Panc1 (cell line): ENCODE results near the gene TBCK. TPM values are rescaled to one million over a fixed set of nuclear protein-coding genes. Genes with fewer than 3 reads are reported as not detected.

Source experiments
- ATAC-seq: fragments of 200-7000 bp; cut with Tn5 transposase; 2 replicates; pipeline ENCODE4 v1.9.1; 2020; ENCODE audit warnings: mild to moderate bottlenecking, moderate library complexity
- BruUV-seq: library from RNA; stranded (reverse); fragments of 400-500 nt; replicated peaks from 2 replicates; lab custom pipeline; 2021; lab: Mats Ljungman, UMichigan
- CTCF ChIA-PET: fragments of 300-600 bp; sonication (Branson Sonifier 250); formaldehyde crosslinking; loops from one replicate; lab custom pipeline; 2022; ENCODE audit warnings: antibody characterized with exemption; lab: Charles Lee
- POLR2A ChIA-PET: fragments of 300-600 bp; sonication (Branson Sonifier 250); formaldehyde crosslinking; loops from one replicate; lab custom pipeline; 2022; ENCODE audit warnings: antibody characterized with exemption; lab: Charles Lee
- DNase-seq: peaks from one replicate; pipeline ENCODE4 v3.0.0-alpha.2; 2010; ENCODE audit warnings: low read depth, low spot score
- H3K27ac ChIP-seq: 2 replicates; pipeline ENCODE4 v1.5.1; 2011; ENCODE audit warnings: mild to moderate bottlenecking, low read length, inconsistent platforms
- H3K27me3 ChIP-seq: fragments of 200-500 bp; sonication (Bioruptor generic); 2 replicates; pipeline ENCODE4 v1.6.0; 2014; ENCODE audit warnings: low read length, inconsistent platforms; ENCODE audit not compliant: control insufficient read depth, insufficient read depth
- H3K36me3 ChIP-seq: fragments of 200-500 bp; sonication (Bioruptor generic); 2 replicates; pipeline ENCODE4 v1.5.1; 2014; ENCODE audit warnings: inconsistent platforms, mild to moderate bottlenecking, low read length, moderate library complexity; ENCODE audit not compliant: control insufficient read depth, insufficient read depth
- H3K4me1 ChIP-seq: 2 replicates; pipeline ENCODE4 v1.5.1; 2011; ENCODE audit warnings: inconsistent platforms, mild to moderate bottlenecking, low read length, moderate library complexity; ENCODE audit not compliant: control insufficient read depth, insufficient read depth
- H3K4me3 ChIP-seq, 2 experiments: 2 replicates each; pipeline ENCODE4 v1.5.1; 2011 to 2012; ENCODE audit warnings: low read depth in 2 of 2, low read length in 2 of 2, mild to moderate bottlenecking in 2 of 2, inconsistent platforms in 1 of 2, moderate library complexity in 1 of 2
- H3K9me3 ChIP-seq: fragments of 200-500 bp; sonication (Bioruptor generic); 2 replicates; pipeline ENCODE4 v1.5.1; 2014; ENCODE audit warnings: low read depth, mild to moderate bottlenecking, inconsistent platforms, low read length, moderate library complexity; ENCODE audit not compliant: control insufficient read depth, insufficient read depth
- POLR2AphosphoS5 ChIP-seq: IDR thresholded peaks from 2 replicates; pipeline ENCODE4 v1.6.1; 2012; ENCODE audit warnings: mild to moderate bottlenecking, low read depth, low read length, moderate library complexity
- SIN3A ChIP-seq: IDR thresholded peaks from 2 replicates; pipeline ENCODE4 v1.6.1; 2012; ENCODE audit warnings: low read depth, mild to moderate bottlenecking, low read length, moderate library complexity, borderline replicate concordance; ENCODE audit not compliant: insufficient read depth
- TCF7L2 ChIP-seq: IDR thresholded peaks from 2 replicates; pipeline ENCODE4 v1.6.1; 2011; ENCODE audit warnings: mild to moderate bottlenecking, low read depth, low read length, inconsistent platforms
- in situ Hi-C: cut with HindIII; loops from 2 replicates; pipeline ENCODE4 v1.10.0; 2016; ENCODE audit warnings: low sequenced_read_pairs, low pct_unique_long_range_greater_than_20kb
- intact Hi-C: fragments of 100-400 bp; cut with micrococcal nuclease; formaldehyde crosslinking; loops from one replicate; pipeline ENCODE4 v1.10.0; 2022; ENCODE audit not compliant: unreplicated experiment
- total RNA-seq: library from RNA; stranded (reverse); gene quantifications from one replicate; pipeline ENCODE4 v1.2.1, GENCODE V29; 2021; ENCODE audit not compliant: unreplicated experiment
- TF ChIP-seq, protein P1 (sequence below): fragments of 450-650 bp; IDR thresholded peaks from 2 replicates; pipeline ENCODE4 v1.5.1; 2017; ENCODE audit warnings: mild to moderate bottlenecking
- TF ChIP-seq, protein P2 (sequence below), 2 experiments: IDR thresholded peaks; 2 replicates each; pipeline ENCODE4 v1.6.1; 2011 to 2012; ENCODE audit warnings: low read depth in 2 of 2, control low read depth in 1 of 2, low read length in 1 of 2, mild to moderate bottlenecking in 1 of 2, moderate library complexity in 1 of 2; ENCODE audit not compliant: insufficient read depth in 1 of 2

TBCK gene
- total RNA-seq, 1 experiment from 2014 or later = 15.1 TPM

DNA sequence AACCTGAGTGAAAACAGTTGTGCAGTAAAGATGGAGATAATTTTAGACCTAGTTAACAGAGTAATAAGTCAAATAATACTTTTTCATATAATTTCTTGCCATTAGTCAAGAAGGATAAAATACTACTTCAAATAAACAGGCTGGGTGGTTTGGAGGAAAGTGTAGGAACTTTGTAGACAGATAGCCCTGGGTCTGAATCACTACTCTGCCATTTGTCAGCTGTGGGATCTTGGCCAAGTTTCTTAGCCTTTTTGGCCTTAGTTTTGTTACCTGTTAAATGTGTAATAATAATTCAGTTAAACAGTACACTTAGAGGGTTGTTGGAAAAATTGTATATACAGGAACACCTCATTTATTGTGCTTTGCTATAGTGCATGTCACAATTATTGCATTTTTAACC lies 257.1 kb downstream of the TBCK start:
- DNase-seq (no peak), ATAC-seq (no peak)
- Histone ChIP-seq H3K9me3 (no peaks in the 10 kb centered on the region), H3K36me3 (no peaks in the 10 kb centered on the region), H3K4me3 (no peak overlapping the region), H3K4me1 (no peaks in the 10 kb centered on the region), H3K27me3 (no peaks in the 10 kb centered on the region), H3K27ac (no peak overlapping the region)
- TF ChIP-seq, protein P1, sequence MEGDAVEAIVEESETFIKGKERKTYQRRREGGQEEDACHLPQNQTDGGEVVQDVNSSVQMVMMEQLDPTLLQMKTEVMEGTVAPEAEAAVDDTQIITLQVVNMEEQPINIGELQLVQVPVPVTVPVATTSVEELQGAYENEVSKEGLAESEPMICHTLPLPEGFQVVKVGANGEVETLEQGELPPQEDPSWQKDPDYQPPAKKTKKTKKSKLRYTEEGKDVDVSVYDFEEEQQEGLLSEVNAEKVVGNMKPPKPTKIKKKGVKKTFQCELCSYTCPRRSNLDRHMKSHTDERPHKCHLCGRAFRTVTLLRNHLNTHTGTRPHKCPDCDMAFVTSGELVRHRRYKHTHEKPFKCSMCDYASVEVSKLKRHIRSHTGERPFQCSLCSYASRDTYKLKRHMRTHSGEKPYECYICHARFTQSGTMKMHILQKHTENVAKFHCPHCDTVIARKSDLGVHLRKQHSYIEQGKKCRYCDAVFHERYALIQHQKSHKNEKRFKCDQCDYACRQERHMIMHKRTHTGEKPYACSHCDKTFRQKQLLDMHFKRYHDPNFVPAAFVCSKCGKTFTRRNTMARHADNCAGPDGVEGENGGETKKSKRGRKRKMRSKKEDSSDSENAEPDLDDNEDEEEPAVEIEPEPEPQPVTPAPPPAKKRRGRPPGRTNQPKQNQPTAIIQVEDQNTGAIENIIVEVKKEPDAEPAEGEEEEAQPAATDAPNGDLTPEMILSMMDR = no peak
- TF ChIP-seq TCF7L2 (no peak), POLR2AphosphoS5 (no peak), SIN3A (no peak)
- TF ChIP-seq, protein P2, sequence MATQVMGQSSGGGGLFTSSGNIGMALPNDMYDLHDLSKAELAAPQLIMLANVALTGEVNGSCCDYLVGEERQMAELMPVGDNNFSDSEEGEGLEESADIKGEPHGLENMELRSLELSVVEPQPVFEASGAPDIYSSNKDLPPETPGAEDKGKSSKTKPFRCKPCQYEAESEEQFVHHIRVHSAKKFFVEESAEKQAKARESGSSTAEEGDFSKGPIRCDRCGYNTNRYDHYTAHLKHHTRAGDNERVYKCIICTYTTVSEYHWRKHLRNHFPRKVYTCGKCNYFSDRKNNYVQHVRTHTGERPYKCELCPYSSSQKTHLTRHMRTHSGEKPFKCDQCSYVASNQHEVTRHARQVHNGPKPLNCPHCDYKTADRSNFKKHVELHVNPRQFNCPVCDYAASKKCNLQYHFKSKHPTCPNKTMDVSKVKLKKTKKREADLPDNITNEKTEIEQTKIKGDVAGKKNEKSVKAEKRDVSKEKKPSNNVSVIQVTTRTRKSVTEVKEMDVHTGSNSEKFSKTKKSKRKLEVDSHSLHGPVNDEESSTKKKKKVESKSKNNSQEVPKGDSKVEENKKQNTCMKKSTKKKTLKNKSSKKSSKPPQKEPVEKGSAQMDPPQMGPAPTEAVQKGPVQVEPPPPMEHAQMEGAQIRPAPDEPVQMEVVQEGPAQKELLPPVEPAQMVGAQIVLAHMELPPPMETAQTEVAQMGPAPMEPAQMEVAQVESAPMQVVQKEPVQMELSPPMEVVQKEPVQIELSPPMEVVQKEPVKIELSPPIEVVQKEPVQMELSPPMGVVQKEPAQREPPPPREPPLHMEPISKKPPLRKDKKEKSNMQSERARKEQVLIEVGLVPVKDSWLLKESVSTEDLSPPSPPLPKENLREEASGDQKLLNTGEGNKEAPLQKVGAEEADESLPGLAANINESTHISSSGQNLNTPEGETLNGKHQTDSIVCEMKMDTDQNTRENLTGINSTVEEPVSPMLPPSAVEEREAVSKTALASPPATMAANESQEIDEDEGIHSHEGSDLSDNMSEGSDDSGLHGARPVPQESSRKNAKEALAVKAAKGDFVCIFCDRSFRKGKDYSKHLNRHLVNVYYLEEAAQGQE (IDR thresholded peaks at IDR 0.05; ENCODE audit: insufficient read depth in 1 of 2, low read depth in 2 of 2, low read length in 1 of 2) = no peak
- in situ Hi-C loops = no loop called here
- ChIA-PET CTCF (no interaction called here), POLR2A (no interaction called here)
- BruUV-seq = no TSS peak
- intact Hi-C loops = no loop called here

DNA sequence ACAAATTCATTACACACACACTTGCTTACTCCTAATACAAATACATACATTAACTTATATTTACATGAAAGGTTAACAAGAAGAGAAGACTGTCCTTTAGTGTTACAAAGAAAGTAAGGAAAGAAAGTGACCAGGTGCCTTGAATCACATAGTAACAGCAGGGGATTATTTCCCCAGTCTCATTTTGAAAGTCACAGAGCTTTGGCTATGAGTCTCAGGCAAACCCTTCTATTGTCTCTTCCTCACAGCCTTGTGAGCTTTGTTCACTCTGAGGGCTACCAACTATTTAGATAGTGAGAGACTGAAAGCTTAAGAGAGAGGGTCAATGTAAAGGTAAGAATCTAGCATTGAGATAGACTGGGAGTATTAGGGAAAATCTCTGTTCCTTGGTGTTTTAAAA lies 259.1 kb downstream of the TBCK start:
- in situ Hi-C loops = no loop called here
- ATAC-seq = no peak

More for the DNA sequence above, 259.1 kb downstream of the TBCK start:
- ChIA-PET POLR2A (no interaction called here), CTCF (no interaction called here)
- Histone ChIP-seq H3K4me3 (no peak overlapping the region), H3K27ac (no peak overlapping the region), H3K9me3 (no peaks in the 10 kb centered on the region), H3K4me1 (no peaks in the 10 kb centered on the region), H3K36me3 (no peaks in the 10 kb centered on the region), H3K27me3 (no peaks in the 10 kb centered on the region)
- no TSS peak for BruUV-seq
- intact Hi-C loops = no loop called here
- no peak for DNase-seq
- TF ChIP-seq SIN3A (no peak), TCF7L2 (no peak), POLR2AphosphoS5 (no peak)
- TF ChIP-seq, protein P2 (IDR thresholded peaks at IDR 0.05; ENCODE audit: insufficient read depth in 1 of 2, low read depth in 2 of 2, low read length in 1 of 2) = no peak
- TF ChIP-seq, protein P1 = no peak
